Neural crest cell (in vitro differentiated cells): ENCODE measurements around the gene MYH7. TPM values are rescaled to one million over a fixed set of nuclear protein-coding genes. Genes with fewer than 3 reads are reported as not detected.

Source experiments
- DNase-seq: peaks from one replicate; pipeline ENCODE4 v3.0.0; 2021; ENCODE audit warnings: low read depth, mixed read lengths, low spot score
- H3K27ac Mint-ChIP-seq: one replicate; pipeline ENCODE4 v1.8.0; 2021; ENCODE audit warnings: mild to moderate bottlenecking, mixed read lengths; ENCODE audit not compliant: unreplicated experiment
- H3K27me3 Mint-ChIP-seq: 2 replicates; pipeline ENCODE4 v1.8.0; 2021; ENCODE audit warnings: low read depth, mild to moderate bottlenecking, mixed read lengths
- H3K36me3 Mint-ChIP-seq: 2 replicates; pipeline ENCODE4 v1.8.0; 2021; ENCODE audit warnings: low read depth, mild to moderate bottlenecking, mixed read lengths
- H3K4me1 Mint-ChIP-seq: 2 replicates; pipeline ENCODE4 v1.8.0; 2021; ENCODE audit warnings: mixed read lengths
- H3K4me3 Mint-ChIP-seq: one replicate; pipeline ENCODE4 v1.8.0; 2021; ENCODE audit warnings: mild to moderate bottlenecking, mixed read lengths
- H3K9me3 Mint-ChIP-seq: 2 replicates; pipeline ENCODE4 v1.8.0; 2021; ENCODE audit warnings: mixed read lengths
- total RNA-seq: library from RNA; stranded (reverse); gene quantifications from 2 replicates; pipeline ENCODE4 v1.2.1, GENCODE V29; 2021
- TF ChIP-seq, protein P1 (sequence below): fragments of 200-600 bp; sonication (generic); conservative IDR thresholded peaks from 2 replicates; pipeline ENCODE4 v1.5.0; 2021; ENCODE audit warnings: antibody characterized with exemption, mild to moderate bottlenecking

The MYH7 gene
- total RNA-seq, 1 donor from 2014 or later: 0.05 TPM

DNA sequence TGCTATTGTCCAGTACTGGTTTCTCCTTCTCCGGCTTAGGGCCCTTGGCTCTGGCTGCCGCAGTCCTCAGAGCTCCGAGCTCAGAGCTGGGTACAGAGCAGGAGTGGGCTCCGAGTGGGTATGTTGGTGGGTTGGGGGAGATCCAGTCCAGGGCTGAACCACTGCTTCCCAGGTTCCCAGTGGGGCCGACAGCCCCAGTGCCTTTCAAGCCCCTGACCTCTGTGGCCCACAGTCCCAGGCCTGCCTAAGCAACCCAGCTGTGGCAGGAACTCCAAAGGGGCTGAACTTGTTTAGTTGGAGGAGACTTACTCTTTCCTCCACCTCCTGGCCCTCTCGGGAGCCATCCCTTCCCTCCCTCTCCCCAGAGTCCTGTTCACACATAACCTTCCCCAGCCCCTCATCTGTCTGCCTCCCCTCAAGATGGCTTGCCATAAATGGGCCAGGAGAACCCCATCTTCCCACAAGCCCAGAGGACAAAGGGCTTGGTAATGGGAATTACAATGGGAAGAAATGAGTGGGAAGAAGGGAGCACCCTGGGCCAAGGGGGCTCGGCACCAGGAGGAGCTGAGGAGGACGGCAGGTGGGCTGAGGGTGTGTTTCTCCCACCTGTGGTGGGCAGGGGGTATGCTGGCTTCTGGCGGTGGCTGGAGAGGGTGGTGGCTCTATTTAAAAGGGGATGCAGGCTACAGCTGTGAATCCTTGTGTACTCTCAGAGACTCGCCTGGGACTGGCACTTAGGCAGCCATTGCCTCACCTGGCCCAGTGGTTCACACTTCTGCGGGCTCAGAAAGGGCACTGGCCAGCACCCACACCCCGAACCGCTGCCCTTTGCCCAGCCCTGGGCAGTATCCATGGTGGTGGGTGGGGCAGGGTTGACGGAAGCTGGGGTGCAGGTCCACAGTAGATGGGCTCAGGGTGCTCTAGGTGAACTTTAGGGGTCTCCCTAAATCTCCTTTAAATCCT lies 23.6 kb downstream of the MYH7 start:
- Mint-ChIP-seq H3K27me3 (peaks cover 4% of the 10 kb centered on the region), H3K36me3 (no peaks in the 10 kb centered on the region), H3K4me1 (peaks cover 4% of the 10 kb centered on the region), H3K4me3 (no peak overlapping the region), H3K27ac (no peak overlapping the region), H3K9me3 (no peaks in the 10 kb centered on the region)
- TF ChIP-seq, protein P1, sequence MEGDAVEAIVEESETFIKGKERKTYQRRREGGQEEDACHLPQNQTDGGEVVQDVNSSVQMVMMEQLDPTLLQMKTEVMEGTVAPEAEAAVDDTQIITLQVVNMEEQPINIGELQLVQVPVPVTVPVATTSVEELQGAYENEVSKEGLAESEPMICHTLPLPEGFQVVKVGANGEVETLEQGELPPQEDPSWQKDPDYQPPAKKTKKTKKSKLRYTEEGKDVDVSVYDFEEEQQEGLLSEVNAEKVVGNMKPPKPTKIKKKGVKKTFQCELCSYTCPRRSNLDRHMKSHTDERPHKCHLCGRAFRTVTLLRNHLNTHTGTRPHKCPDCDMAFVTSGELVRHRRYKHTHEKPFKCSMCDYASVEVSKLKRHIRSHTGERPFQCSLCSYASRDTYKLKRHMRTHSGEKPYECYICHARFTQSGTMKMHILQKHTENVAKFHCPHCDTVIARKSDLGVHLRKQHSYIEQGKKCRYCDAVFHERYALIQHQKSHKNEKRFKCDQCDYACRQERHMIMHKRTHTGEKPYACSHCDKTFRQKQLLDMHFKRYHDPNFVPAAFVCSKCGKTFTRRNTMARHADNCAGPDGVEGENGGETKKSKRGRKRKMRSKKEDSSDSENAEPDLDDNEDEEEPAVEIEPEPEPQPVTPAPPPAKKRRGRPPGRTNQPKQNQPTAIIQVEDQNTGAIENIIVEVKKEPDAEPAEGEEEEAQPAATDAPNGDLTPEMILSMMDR: no peak
- DNase-seq: no peak

DNA sequence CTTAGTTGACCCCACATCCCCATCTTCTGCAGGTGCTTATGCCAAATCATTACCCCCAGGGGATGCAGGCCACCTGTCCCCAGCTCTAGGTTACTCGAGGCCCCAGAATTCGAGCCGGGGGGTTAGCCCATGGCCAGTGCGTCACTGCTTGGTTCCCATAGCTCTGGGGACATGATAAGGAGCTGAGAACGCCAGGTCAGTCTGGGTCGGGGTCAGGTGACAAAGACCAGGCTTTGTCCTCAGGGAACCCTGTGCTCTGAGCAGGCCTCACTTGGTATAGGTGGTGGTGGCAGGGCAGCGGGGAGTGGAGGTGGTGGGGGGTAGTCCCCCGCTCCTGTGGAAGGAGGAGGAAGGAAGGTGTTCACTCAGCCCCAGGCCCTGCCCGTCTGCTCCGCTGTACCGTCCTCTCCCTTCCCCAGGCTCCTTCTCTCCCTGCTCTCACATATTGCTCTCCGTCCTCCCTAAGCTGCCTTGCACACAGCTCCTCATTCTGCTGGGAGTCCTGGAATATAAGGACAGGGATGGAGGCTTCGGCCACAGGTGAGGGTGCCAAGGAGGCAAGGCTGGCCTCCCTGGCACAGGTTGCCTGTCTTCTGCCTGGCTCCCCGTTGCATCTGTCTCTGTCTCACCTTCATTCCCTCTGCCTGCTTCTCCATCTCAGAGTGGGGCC lies 25.4 kb downstream of the MYH7 start:
- Mint-ChIP-seq H3K36me3 (no peaks in the 10 kb centered on the region), H3K4me3 (no peak overlapping the region), H3K4me1 (peaks cover 4% of the 10 kb centered on the region), H3K27me3 (peaks cover 8% of the 10 kb centered on the region), H3K9me3 (no peaks in the 10 kb centered on the region), H3K27ac (no peak overlapping the region)
- TF ChIP-seq, protein P1: no peak
- DNase-seq: no peak

DNA sequence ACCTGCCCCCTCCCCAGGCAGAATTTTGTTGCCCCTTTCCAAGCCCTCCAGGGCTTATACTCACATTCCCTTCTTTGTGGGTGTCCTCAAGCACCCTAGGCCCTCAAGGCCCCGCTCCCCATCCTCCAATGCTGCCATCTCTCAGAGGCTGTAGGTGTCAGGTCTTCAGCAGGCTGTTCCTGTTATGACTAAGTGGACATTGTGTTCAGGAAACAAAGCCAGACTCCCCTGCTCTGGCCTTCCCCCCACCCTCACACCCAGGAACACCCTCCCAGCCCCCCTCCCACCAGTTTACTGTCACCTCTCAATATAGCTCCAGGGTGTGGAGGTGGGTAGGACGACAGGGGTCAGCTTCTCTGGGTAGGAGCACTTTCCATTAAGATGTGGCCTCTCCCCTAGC lies 26.0 kb downstream of the MYH7 start:
- no peaks in the 10 kb centered on the region for H3K36me3 Mint-ChIP-seq
- no peaks in the 10 kb centered on the region for H3K9me3 Mint-ChIP-seq
- TF ChIP-seq, protein P1: no peak
- DNase-seq: no peak
- no peak overlapping the region for H3K4me3 Mint-ChIP-seq
- no peak overlapping the region for H3K27ac Mint-ChIP-seq
- H3K27me3 Mint-ChIP-seq: peaks cover 13% of the 10 kb centered on the region
- peaks cover 4% of the 10 kb centered on the region for H3K4me1 Mint-ChIP-seq

DNA sequence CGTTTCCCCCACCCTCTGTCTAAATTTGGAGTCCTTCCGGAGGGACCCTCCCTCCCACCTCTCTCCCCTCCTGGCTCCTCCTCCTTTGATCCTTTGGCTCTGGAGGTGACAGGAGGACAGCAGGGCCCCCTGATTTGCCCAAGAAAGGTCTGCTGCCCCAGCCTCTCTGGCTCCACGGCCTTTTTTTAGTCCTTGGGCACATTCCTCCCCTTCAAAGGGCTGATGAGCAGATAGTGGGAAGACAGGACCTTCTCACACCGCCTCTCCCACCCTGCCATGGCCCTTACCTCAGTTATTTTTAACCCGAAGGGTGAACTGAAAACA lies 27.2 kb downstream of the MYH7 start:
- Mint-ChIP-seq H3K4me1 (peaks cover 4% of the 10 kb centered on the region), H3K27me3 (peaks cover 20% of the 10 kb centered on the region), H3K4me3 (no peak overlapping the region), H3K36me3 (no peaks in the 10 kb centered on the region), H3K9me3 (no peaks in the 10 kb centered on the region), H3K27ac (no peak overlapping the region)
- DNase-seq: no peak
- TF ChIP-seq, protein P1: no peak

DNA sequence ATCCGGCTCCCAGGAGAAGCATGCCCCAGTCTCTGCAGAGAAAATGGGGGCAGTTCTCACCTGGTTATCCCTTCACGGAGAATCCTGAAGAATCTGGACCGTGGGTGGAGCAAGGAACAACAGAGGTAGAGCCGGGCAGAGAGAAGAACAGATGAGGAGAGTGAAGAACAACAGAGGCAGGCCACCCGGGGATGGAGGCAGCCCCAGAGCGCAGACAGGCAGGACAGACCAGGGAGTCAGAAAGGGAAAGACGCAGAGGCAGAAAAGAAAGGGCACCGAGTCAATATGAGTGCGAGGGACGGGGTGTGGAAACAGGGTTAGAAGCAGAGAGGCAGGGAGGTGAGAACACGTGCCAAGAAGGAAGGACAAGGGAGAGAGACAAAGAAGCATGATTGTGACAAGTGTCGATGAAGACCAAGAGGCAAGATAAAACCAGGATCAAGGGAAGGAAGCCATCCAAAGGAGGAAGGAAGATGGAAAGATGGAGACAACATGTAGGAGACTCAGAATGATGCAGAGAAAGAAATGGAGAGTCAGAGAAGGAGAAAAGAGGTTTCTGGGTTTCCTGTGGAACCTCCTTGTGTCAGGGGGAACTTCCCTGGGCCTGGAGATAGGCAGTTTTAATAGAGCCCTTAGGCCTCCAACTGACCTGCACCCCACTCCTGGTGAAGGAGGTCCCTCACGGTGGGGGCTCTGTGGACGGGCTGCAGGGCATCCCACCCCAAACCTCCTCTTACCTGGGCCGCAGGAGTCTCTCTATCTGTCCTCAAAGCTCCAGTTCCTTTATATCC lies 27.7 kb downstream of the MYH7 start, which contains the start of gene MYH6:
Gene MYH6, minus strand, starts transcription at position 758 of the 791 bp plus-strand sequence. CDS start 1,050 bp downstream, outside the sequence.
- Mint-ChIP-seq H3K27me3 (peaks cover 25% of the 10 kb centered on the region), H3K4me1 (peaks cover 4% of the 10 kb centered on the region), H3K27ac (no peak within 1 kb of the TSS), H3K9me3 (no peaks in the 10 kb centered on the region), H3K36me3 (no peaks in the 10 kb centered on the region), H3K4me3 (no peak within 1 kb of the TSS)
- TF ChIP-seq, protein P1: no peak
- DNase-seq: no peak
